ENCODE results near the gene TRIM59. TPM values are rescaled to one million over a fixed set of nuclear protein-coding genes. Genes with fewer than 3 reads are reported as not detected.

The TRIM59 gene
- total and polyA plus RNA-seq, 2 donors (not counting 1 experiment from before 2014, with no cell fraction given) = 5.0 to 22.0 TPM

- Mint-ChIP-seq H3K9me3 (ENCODE audit: insufficient read depth) (no peaks in the 10 kb centered on the region), H3K4me1 (no peaks in the 10 kb centered on the region), H3K27ac (no peak overlapping the region), H3K27me3 (no peaks in the 10 kb centered on the region), H3K4me3 (no peak overlapping the region)
- TF ChIP-seq EZH2 (IDR thresholded peaks at IDR 0.05; ENCODE audit: borderline replicate concordance, insufficient read depth, low read depth, low read length, poor library complexity, severe bottlenecking) = no peak
- TF ChIP-seq CTCF (IDR thresholded peaks at IDR 0.05) = no peak
- Histone ChIP-seq H3K27ac (ENCODE audit: low read length in 2 of 2) (no peak overlapping the region), H3K9ac (ENCODE audit: low read length) (no peak overlapping the region), H3K4me3 (ENCODE audit: control extremely low read depth in 1 of 5, extremely low read depth in 1 of 5, insufficient read depth in 1 of 5, low read depth in 2 of 5, low read length in 4 of 5) (no peak overlapping the region), H3K27me3 (replicated peaks in 1 of 4; ENCODE audit: control extremely low read depth in 1 of 4, control insufficient read depth in 3 of 4, insufficient read depth in 4 of 4, low read length in 3 of 4) (no peaks in the 10 kb centered on the region), H2AFZ (ENCODE audit: insufficient read depth, low read depth, low read length, poor library complexity, severe bottlenecking) (no peak overlapping the region), H3K4me2 (replicated peaks; ENCODE audit: low read depth, low read length, poor library complexity, severe bottlenecking) (no peak overlapping the region), H4K20me1 (ENCODE audit: control insufficient read depth, insufficient read depth, low read length, poor library complexity, severe bottlenecking) (no peaks in the 10 kb centered on the region), H3K9me3 (ENCODE audit: control extremely low read depth in 1 of 3, control insufficient read depth in 2 of 3, insufficient read depth in 1 of 3, low read length in 2 of 3) (no peaks in the 10 kb centered on the region), H3K36me3 (replicated peaks in 1 of 2; ENCODE audit: control extremely low read depth in 1 of 2, control insufficient read depth in 1 of 2, extremely low read depth in 1 of 2, insufficient read depth in 2 of 2, low read length in 1 of 2) (peaks cover 4 to 51% of the 10 kb centered on the region in 2 experiments), H3K4me1 (ENCODE audit: control insufficient read depth in 2 of 2, insufficient read depth in 2 of 2, low read length in 2 of 2) (no peaks in the 10 kb centered on the region), H3K79me2 (ENCODE audit: control insufficient read depth, insufficient read depth, low read length) (peaks cover 3% of the 10 kb centered on the region)
- DNase-seq (no peak), ATAC-seq (ENCODE audit: low read depth) (no peak)
- WGBS (ENCODE audit: insufficient coverage) = 100% methylated on average over 3 of the region's 11 CpGs
- ChIA-PET CTCF (interaction anchor here (1.4 kb wide), 1 partner anchor 12 kb away, joined by 4 read pairs; no protein-coding TSS in a partner anchor), POLR2A (no interaction called here)
- intact Hi-C loops (cut with micrococcal nuclease) = no loop called here
Observed at GRCh38 chr3:160427832-160428424, 21.7 kb downstream of the TRIM59 start.

- no peak overlapping the region for H3K27ac Mint-ChIP-seq
- H3K9me3 Mint-ChIP-seq (ENCODE audit: insufficient read depth) = no peaks in the 10 kb centered on the region
- no peak overlapping the region for H3K27ac ChIP-seq (ENCODE audit: low read length in 2 of 2)
- H3K4me3 Mint-ChIP-seq = no peak overlapping the region
- H3K27me3 ChIP-seq (replicated peaks in 1 of 4; ENCODE audit: control extremely low read depth in 1 of 4, control insufficient read depth in 3 of 4, insufficient read depth in 4 of 4, low read length in 3 of 4) = no peaks in the 10 kb centered on the region
- TF ChIP-seq CTCF (IDR thresholded peaks at IDR 0.05) (no peak), EZH2 (IDR thresholded peaks at IDR 0.05; ENCODE audit: borderline replicate concordance, insufficient read depth, low read depth, low read length, poor library complexity, severe bottlenecking) (no peak)
- H3K4me2 ChIP-seq (replicated peaks; ENCODE audit: low read depth, low read length, poor library complexity, severe bottlenecking) = no peak overlapping the region
- DNase-seq (no peak), ATAC-seq (ENCODE audit: low read depth) (no peak)
- peaks cover 3% of the 10 kb centered on the region for H3K79me2 ChIP-seq (ENCODE audit: control insufficient read depth, insufficient read depth, low read length)
- no peak overlapping the region for H3K4me3 ChIP-seq (ENCODE audit: control extremely low read depth in 1 of 5, extremely low read depth in 1 of 5, insufficient read depth in 1 of 5, low read depth in 2 of 5, low read length in 4 of 5)
- CTCF ChIA-PET = interaction anchor here (0.9 to 9.7 kb wide), 5 partner anchors 9 to 532 kb away, joined by 3 to 100 read pairs (median 6); partner anchors contain the start of genes IFT80 and SMC4
- no peak overlapping the region for H2AFZ ChIP-seq (ENCODE audit: insufficient read depth, low read depth, low read length, poor library complexity, severe bottlenecking)
- POLR2A ChIA-PET = no interaction called here
- H3K4me1 Mint-ChIP-seq = no peaks in the 10 kb centered on the region
- no peaks in the 10 kb centered on the region for H3K9me3 ChIP-seq (ENCODE audit: control extremely low read depth in 1 of 3, control insufficient read depth in 2 of 3, insufficient read depth in 1 of 3, low read length in 2 of 3)
- WGBS (ENCODE audit: insufficient coverage) = no CpG with 5 or more reads among the region's 3 CpGs
- no peaks in the 10 kb centered on the region for H4K20me1 ChIP-seq (ENCODE audit: control insufficient read depth, insufficient read depth, low read length, poor library complexity, severe bottlenecking)
- H3K9ac ChIP-seq (ENCODE audit: low read length) = no peak overlapping the region
- peaks cover 0 to 39% of the 10 kb centered on the region in 2 experiments for H3K36me3 ChIP-seq (replicated peaks in 1 of 2; ENCODE audit: control extremely low read depth in 1 of 2, control insufficient read depth in 1 of 2, extremely low read depth in 1 of 2, insufficient read depth in 2 of 2, low read length in 1 of 2)
- intact Hi-C loops (cut with micrococcal nuclease) = no loop called here
- H3K4me1 ChIP-seq (ENCODE audit: control insufficient read depth in 2 of 2, insufficient read depth in 2 of 2, low read length in 2 of 2) = no peaks in the 10 kb centered on the region
- H3K27me3 Mint-ChIP-seq = no peaks in the 10 kb centered on the region
Observed at GRCh38 chr3:160417311-160417710, 32.3 kb downstream of the TRIM59 start.

Data from B cell (primary cell).